Stimulated activated CD4-positive, alpha-beta T cell treated with anti-CD3 and anti-CD28 coated beads, Interleukin-1b, Interleukin-23, amount 100 ng/mL, for 1 hour (primary cell): ENCODE results near the gene RAB40C.

ENCODE experiments used
- DNase-seq, 2 donors: peaks; one replicate each; pipeline ENCODE4 v3.0.0-alpha.2; 2020; ENCODE audit warnings: low read depth in 2 of 2

RAB40C gene

GRCh38 chr16:616733-617586 is 27.1 kb downstream of the RAB40C start:
- no peak for DNase-seq

GRCh38 chr16:617855-618254 is 28.0 kb downstream of the RAB40C start:
- DNase-seq: no peak

GRCh38 chr16:619476-620100 is 29.7 kb downstream of the RAB40C start:
- no peak for DNase-seq

- DNase-seq: no peak
Observed at GRCh38 chr16:620700-621525, 31.0 kb downstream of the RAB40C start.

GRCh38 chr16:621526-622105 is 31.8 kb downstream of the RAB40C start:
- DNase-seq: no peak

- no peak for DNase-seq
Observed at GRCh38 chr16:622920-623280, 33.0 kb downstream of the RAB40C start.

GRCh38 chr16:624526-625070 is 34.7 kb downstream of the RAB40C start:
- DNase-seq: no peak

GRCh38 chr16:625117-625976 is 35.5 kb downstream of the RAB40C start:
- DNase-seq: no peak

- DNase-seq: no peak
Observed at GRCh38 chr16:625977-626765, 36.3 kb downstream of the RAB40C start.

GRCh38 chr16:626787-627453 is 37.1 kb downstream of the RAB40C start:
- no peak for DNase-seq

- no peak for DNase-seq
Observed at GRCh38 chr16:627454-628239, 37.8 kb downstream of the RAB40C start.

- DNase-seq: no peak
Observed at GRCh38 chr16:628321-629061, 38.6 kb downstream of the RAB40C start.

- no peak for DNase-seq
Observed at GRCh38 chr16:629185-629832, 39.4 kb downstream of the RAB40C start.

GRCh38 chr16:629833-630248 is 40.0 kb downstream of the RAB40C start:
- no peak for DNase-seq

GRCh38 chr16:630249-630814 is 40.5 kb downstream of the RAB40C start:
- DNase-seq: no peak

- DNase-seq: no peak
Observed at GRCh38 chr16:630815-631405, 41.0 kb downstream of the RAB40C start, which contains the start of gene WFIKKN1. Gene WFIKKN1, plus strand, starts transcription at chr16:630985. Its CDS starts 269 bp downstream, at chr16:631254.
